BE2C (cell line): ENCODE data around the gene NPR3.

Experiments used
- DNase-seq: peaks from one replicate; pipeline ENCODE4 v3.0.0-alpha.2; 2020
- H3K27me3 ChIP-seq: fragments of 250-450 bp; sonication (Bioruptor Pico); 2 replicates; pipeline ENCODE4 v1.5.1; 2020; ENCODE audit warnings: mild to moderate bottlenecking
- H3K36me3 ChIP-seq: fragments of 250-450 bp; sonication (Bioruptor Pico); 2 replicates; pipeline ENCODE4 v1.5.1; 2020; ENCODE audit warnings: mild to moderate bottlenecking
- H3K4me1 ChIP-seq: fragments of 250-450 bp; sonication (Bioruptor Pico); 2 replicates; pipeline ENCODE4 v1.5.1; 2020
- H3K4me3 ChIP-seq: 2 replicates; pipeline ENCODE4 v1.5.1; 2011; ENCODE audit warnings: low read depth, low read length
- H3K9me3 ChIP-seq: fragments of 250-450 bp; sonication (Bioruptor Pico); 2 replicates; pipeline ENCODE4 v1.5.1; 2020
- CTCF ChIP-seq: IDR thresholded peaks from 2 replicates; pipeline ENCODE4 v1.5.1; 2012; ENCODE audit warnings: mild to moderate bottlenecking, low read depth, low read length

The NPR3 gene

GRCh38 chr5:32687499-32687831 lies 23.7 kb upstream of the NPR3 start:
- Histone ChIP-seq H3K4me1 (no peaks in the 10 kb centered on the region), H3K27me3 (no peaks in the 10 kb centered on the region), H3K9me3 (no peaks in the 10 kb centered on the region), H3K36me3 (no peaks in the 10 kb centered on the region), H3K4me3 (no peak overlapping the region)
- peak; percentile 33 for DNase-seq
- no peak for TF ChIP-seq CTCF

- no peaks in the 10 kb centered on the region for H3K9me3 ChIP-seq
- no peak overlapping the region for H3K4me3 ChIP-seq
- H3K4me1 ChIP-seq: no peaks in the 10 kb centered on the region
- peaks cover 7% of the 10 kb centered on the region; the same call in 1 of the 2 replicates for H3K27me3 ChIP-seq
- H3K36me3 ChIP-seq: no peaks in the 10 kb centered on the region
- DNase-seq: no peak
- peak; percentile 37 for TF ChIP-seq CTCF
Measured at GRCh38 chr5:32690153-32690552, 21.0 kb upstream of the NPR3 start.

GRCh38 chr5:32690666-32691065 lies 20.5 kb upstream of the NPR3 start:
- no peaks in the 10 kb centered on the region for H3K4me1 ChIP-seq
- peaks cover 7% of the 10 kb centered on the region; the same call in 1 of the 2 replicates for H3K27me3 ChIP-seq
- no peaks in the 10 kb centered on the region for H3K36me3 ChIP-seq
- H3K9me3 ChIP-seq: no peaks in the 10 kb centered on the region
- DNase-seq: no peak
- H3K4me3 ChIP-seq: no peak overlapping the region
- TF ChIP-seq CTCF: no peak

- no peak for TF ChIP-seq CTCF
- no peak for DNase-seq
- no peaks in the 10 kb centered on the region for H3K9me3 ChIP-seq
- H3K4me1 ChIP-seq: no peaks in the 10 kb centered on the region
- peaks cover 7% of the 10 kb centered on the region; the same call in 1 of the 2 replicates for H3K27me3 ChIP-seq
- no peak overlapping the region for H3K4me3 ChIP-seq
- no peaks in the 10 kb centered on the region for H3K36me3 ChIP-seq
Measured at GRCh38 chr5:32692036-32692746, 18.9 kb upstream of the NPR3 start.

GRCh38 chr5:32703957-32704356 lies 7.2 kb upstream of the NPR3 start:
- H3K27me3 ChIP-seq: peaks cover 5% of the 10 kb centered on the region
- no peaks in the 10 kb centered on the region for H3K9me3 ChIP-seq
- DNase-seq: no peak

More at GRCh38 chr5:32703957-32704356, 7.2 kb upstream of the NPR3 start:
- H3K36me3 ChIP-seq: no peaks in the 10 kb centered on the region
- H3K4me1 ChIP-seq: no peaks in the 10 kb centered on the region
- H3K4me3 ChIP-seq: no peak overlapping the region
- no peak for TF ChIP-seq CTCF
